Activated CD4-positive, alpha-beta T cell treated with anti-CD3 and anti-CD28 coated beads, Interleukin-2, Interleukin-6, amounts not matched to agents 100 ng/mL and 50 ng/mL, durations not matched to agents 16 hours and 8 hours (primary cell): ENCODE data around the gene UGT2B28.
"Not testable (repeated sequence)": the region's sequence is repeated elsewhere in the genome, so short reads cannot be mapped to it uniquely, and the experiment has no call there.

Source experiments
- DNase-seq: peaks from one replicate; pipeline ENCODE4 v3.0.0-alpha.2; 2020

UGT2B28 gene

GRCh38 chr4:69280081-69280480 is at the start of gene UGT2B28:
TSS of gene UGT2B28 (plus strand) at chr4:69280475. CDS start at chr4:69280501, 26 bp downstream.
- not testable (repeated sequence) for DNase-seq

GRCh38 chr4:69239092-69239491 is 41.2 kb upstream of the UGT2B28 start:
- no peak for DNase-seq

GRCh38 chr4:69239557-69240168 is 40.6 kb upstream of the UGT2B28 start:
- no peak for DNase-seq

GRCh38 chr4:69240787-69241186 is 39.5 kb upstream of the UGT2B28 start:
- not testable (repeated sequence) for DNase-seq

GRCh38 chr4:69241746-69242145 is 38.5 kb upstream of the UGT2B28 start:
- not testable (repeated sequence) for DNase-seq

- DNase-seq = not testable (repeated sequence)
These were observed 37.6 kb upstream of the UGT2B28 start for GRCh38 chr4:69242562-69243240.

GRCh38 chr4:69250884-69251283 is 29.4 kb upstream of the UGT2B28 start:
- DNase-seq = not testable (repeated sequence)

GRCh38 chr4:69253147-69253772 is 27.0 kb upstream of the UGT2B28 start:
- DNase-seq = not testable (repeated sequence)

- not testable (repeated sequence) for DNase-seq
These were observed 11.7 kb upstream of the UGT2B28 start for GRCh38 chr4:69268612-69269011.

- DNase-seq = not testable (repeated sequence)
These were observed 16.1 kb downstream of the UGT2B28 start for GRCh38 chr4:69296356-69296755.

GRCh38 chr4:69308426-69309033 is 28.3 kb downstream of the UGT2B28 start:
- DNase-seq = not testable (repeated sequence)

- not testable (repeated sequence) for DNase-seq
These were observed 29.3 kb downstream of the UGT2B28 start for GRCh38 chr4:69309549-69310076.

GRCh38 chr4:69310262-69310661 is 30.0 kb downstream of the UGT2B28 start:
- not testable (repeated sequence) for DNase-seq

GRCh38 chr4:69317669-69318298 is 37.5 kb downstream of the UGT2B28 start:
- DNase-seq = peak; percentile 4

GRCh38 chr4:69321153-69321729 is 41.0 kb downstream of the UGT2B28 start:
- no peak for DNase-seq

GRCh38 chr4:69322055-69322454 is 41.8 kb downstream of the UGT2B28 start:
- DNase-seq = no peak

- DNase-seq = no peak
These were observed 43.0 kb downstream of the UGT2B28 start for GRCh38 chr4:69323284-69323683.

- no peak for DNase-seq
These were observed 50.2 kb downstream of the UGT2B28 start for GRCh38 chr4:69330345-69331047.

- not testable (repeated sequence) for DNase-seq
These were observed 51.0 kb downstream of the UGT2B28 start for GRCh38 chr4:69331304-69331703.

GRCh38 chr4:69335485-69335884 is 55.2 kb downstream of the UGT2B28 start:
- not testable (repeated sequence) for DNase-seq

- DNase-seq = not testable (repeated sequence)
These were observed 62.8 kb downstream of the UGT2B28 start for GRCh38 chr4:69343114-69343513.
